ENCODE data around the gene EFCAB5.

DNA sequence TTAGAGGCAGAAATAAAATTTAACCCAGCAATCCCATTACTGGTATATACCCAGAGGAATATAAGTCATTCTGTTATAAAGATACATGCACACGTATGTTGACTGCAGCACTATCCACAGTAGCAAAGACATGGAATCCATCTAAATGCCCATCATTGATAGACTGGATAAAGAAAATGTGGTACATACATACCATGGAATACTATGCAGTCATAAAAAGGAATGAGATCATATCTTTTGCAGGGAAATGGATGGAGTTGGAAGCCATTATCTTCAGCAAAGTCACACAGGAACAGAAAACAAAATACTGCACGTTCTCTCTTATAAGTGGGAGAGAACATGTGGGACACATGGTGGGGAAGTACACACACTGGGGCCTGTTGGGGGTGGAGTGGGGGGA, 34.5 kb upstream of the EFCAB5 start:
- TF ChIP-seq ZNF737 (CRISPR knock-in tag; IDR thresholded peaks at IDR 0.05; ENCODE audit: borderline replicate concordance), result no peak
- TF ChIP-seq ZFP62 (CRISPR knock-in tag; IDR thresholded peaks at IDR 0.05), result no peak
- no peak for TF ChIP-seq NKX3-1 (CRISPR knock-in tag; IDR thresholded peaks at IDR 0.05)
